Osteoblast (primary cell): ENCODE results near the gene OR2AT4. TPM values are rescaled to one million over a fixed set of nuclear protein-coding genes. Genes with fewer than 3 reads are reported as not detected.
A peak's percentile ranks its signal among the peaks of the same experiment; 100 is the strongest.

Experiments used
- DNase-seq: peaks from one replicate; pipeline ENCODE4 v3.0.0; 2011; ENCODE audit warnings: low spot score, mixed read lengths; ENCODE audit not compliant: insufficient read length; ENCODE audit errors: missing footprints
- H2AFZ ChIP-seq: 2 replicates; pipeline ENCODE4 v1.6.0; 2011; ENCODE audit warnings: mild to moderate bottlenecking, low read length
- H3K27ac ChIP-seq: 2 replicates; pipeline ENCODE4 v1.5.1; 2011; ENCODE audit warnings: mild to moderate bottlenecking, low read depth, low read length, moderate library complexity
- H3K27me3 ChIP-seq: 2 replicates; pipeline ENCODE4 v1.6.0; 2012; ENCODE audit warnings: mild to moderate bottlenecking, control low read depth, inconsistent platforms, low read length, moderate library complexity; ENCODE audit not compliant: insufficient read depth
- H3K36me3 ChIP-seq: 2 replicates; pipeline ENCODE4 v1.5.1; 2011; ENCODE audit warnings: mild to moderate bottlenecking, low read length, control low read depth, moderate library complexity; ENCODE audit not compliant: insufficient read depth
- H3K4me1 ChIP-seq: 2 replicates; pipeline ENCODE4 v1.5.1; 2011; ENCODE audit warnings: mild to moderate bottlenecking, low read length, control low read depth, moderate library complexity; ENCODE audit not compliant: insufficient read depth
- H3K4me2 ChIP-seq: 2 replicates; pipeline ENCODE4 v1.6.0; 2011; ENCODE audit warnings: mild to moderate bottlenecking, low read length; ENCODE audit not compliant: insufficient read depth
- H3K4me3 ChIP-seq: fragments of 200-600 bp; sonication (generic); 3 replicates; pipeline ENCODE4 v1.5.1; 2012; ENCODE audit warnings: mild to moderate bottlenecking, low read length, inconsistent platforms; ENCODE audit not compliant: insufficient read depth
- H3K79me2 ChIP-seq: 2 replicates; pipeline ENCODE4 v1.6.0; 2012; ENCODE audit warnings: mild to moderate bottlenecking, low read length, control low read depth, inconsistent platforms; ENCODE audit not compliant: insufficient read depth
- H3K9me3 ChIP-seq: 2 replicates; pipeline ENCODE4 v1.5.1; 2011; ENCODE audit warnings: low read depth, low read length, control low read depth
- H4K20me1 ChIP-seq: 2 replicates; pipeline ENCODE4 v1.6.0; 2012; ENCODE audit warnings: mild to moderate bottlenecking, low read length, control low read depth; ENCODE audit not compliant: insufficient read depth
- CTCF ChIP-seq: IDR thresholded peaks from 2 replicates; pipeline ENCODE4 v1.5.1; 2011; ENCODE audit warnings: mild to moderate bottlenecking, low read depth, low read length, moderate library complexity; ENCODE audit errors: extremely low read depth
- total RNA-seq: library from RNA; depleted of rRNA; stranded (reverse); fragments of >200 nt; gene quantifications from 2 replicates; pipeline ENCODE4 v1.2.3, GENCODE V29; 2012

Gene OR2AT4
- total RNA-seq, 1 donor: not detected

GRCh38 chr11:75032550-75032935 is 64.1 kb downstream of the OR2AT4 start:
- Histone ChIP-seq H4K20me1 (no peaks in the 10 kb centered on the region), H3K4me1 (peaks cover 22% of the 10 kb centered on the region), H2AFZ (no peak overlapping the region), H3K79me2 (no peaks in the 10 kb centered on the region), H3K27ac (no peak overlapping the region), H3K27me3 (no peaks in the 10 kb centered on the region), H3K9me3 (no peaks in the 10 kb centered on the region), H3K4me3 (no peak overlapping the region), H3K4me2 (no peak overlapping the region), H3K36me3 (no peaks in the 10 kb centered on the region)
- no peak for TF ChIP-seq CTCF
- no peak for DNase-seq

- H3K36me3 ChIP-seq: no peaks in the 10 kb centered on the region
- peaks cover 22% of the 10 kb centered on the region for H3K4me1 ChIP-seq
- H3K4me3 ChIP-seq: no peak overlapping the region
- H3K79me2 ChIP-seq: no peaks in the 10 kb centered on the region
- H3K27me3 ChIP-seq: no peaks in the 10 kb centered on the region
- peak overlapping the region; percentile 76 for H2AFZ ChIP-seq
- peak; percentile 89 for TF ChIP-seq CTCF
- H4K20me1 ChIP-seq: no peaks in the 10 kb centered on the region
- H3K27ac ChIP-seq: peak overlapping the region; percentile 79
- peak; percentile 90 for DNase-seq
- H3K4me2 ChIP-seq: no peak overlapping the region
- H3K9me3 ChIP-seq: no peaks in the 10 kb centered on the region
Measured at GRCh38 chr11:75031771-75032549, 64.7 kb downstream of the OR2AT4 start.

Other genes starting within 250 kb of the OR2AT4 start
- gene XRRA1, start 147.8 kb downstream of the OR2AT4 start, total RNA-seq: 8.0 and 9.8 TPM in 2 replicates
- 10.9 and 43.9 TPM in 2 replicates for gene SPCS2, start 147.6 kb downstream of the OR2AT4 start, total RNA-seq
- 6.9 and 8.3 TPM in 2 replicates for gene NEU3, start 107.9 kb downstream of the OR2AT4 start, total RNA-seq
- under 0.01 and 0.72 TPM in 2 replicates for gene SLCO2B1, start 54.2 kb upstream of the OR2AT4 start, total RNA-seq
- gene TPBGL, start 143.9 kb upstream of the OR2AT4 start, total RNA-seq: not detected in 2 replicates